OCI-LY3 (cell line): Measurements from ENCODE around the gene C3orf20.

Source experiments
- H2AFZ ChIP-seq: fragments of 200-600, 300-600 bp; shearing (Covaris generic); 2 replicates; pipeline ENCODE4 v1.6.0; 2014; ENCODE audit warnings: antibody characterized with exemption, low read depth, low read length
- H3K27ac ChIP-seq: fragments of 200-600, 300-600 bp; sonication (generic); 2 replicates; pipeline ENCODE4 v1.5.1; 2014; ENCODE audit warnings: mild to moderate bottlenecking, low read length, moderate library complexity, mixed read lengths
- H3K27me3 ChIP-seq: fragments of 200-600, 300-600 bp; sonication (generic); 2 replicates; pipeline ENCODE4 v1.6.1; 2014; ENCODE audit warnings: low read depth, low read length, mixed read lengths
- H3K36me3 ChIP-seq: fragments of 200-600, 300-600 bp; sonication (generic); replicated peaks from 2 replicates; pipeline ENCODE3; 2014; ENCODE audit warnings: low read depth, low read length, mixed read lengths
- H3K4me1 ChIP-seq: fragments of 300-600, 200-600 bp; sonication (generic); 2 replicates; pipeline ENCODE4 v1.6.1; 2014; ENCODE audit warnings: low read length, mixed read lengths
- H3K4me2 ChIP-seq: fragments of 200-600, 300-600 bp; sonication (generic); 2 replicates; pipeline ENCODE4 v1.6.1; 2014; ENCODE audit warnings: low read length, mixed read lengths
- H3K4me3 ChIP-seq: fragments of 300-600, 200-600 bp; sonication (generic); 2 replicates; pipeline ENCODE4 v1.5.1; 2014; ENCODE audit warnings: antibody characterized with exemption, mild to moderate bottlenecking, low read length, moderate library complexity
- H3K79me2 ChIP-seq: fragments of 300-600, 200-600 bp; shearing (Covaris generic); 2 replicates; pipeline ENCODE4 v1.6.1; 2014; ENCODE audit warnings: mild to moderate bottlenecking, low read length, mixed read lengths
- H3K9ac ChIP-seq: fragments of 300-600, 200-600 bp; shearing (Covaris generic); 2 replicates; pipeline ENCODE4 v1.6.0; 2014; ENCODE audit warnings: mild to moderate bottlenecking, low read length, moderate library complexity
- H3K9me3 ChIP-seq: fragments of 200-600, 300-600 bp; shearing (Covaris generic); 2 replicates; pipeline ENCODE4 v1.6.1; 2014; ENCODE audit warnings: low read length, mixed read lengths; ENCODE audit not compliant: insufficient read depth
- H4K20me1 ChIP-seq: fragments of 200-600, 300-600 bp; sonication (generic); 2 replicates; pipeline ENCODE4 v1.6.1; 2016; ENCODE audit warnings: low read length, mixed read lengths; ENCODE audit not compliant: insufficient read depth
- CTCF ChIP-seq: fragments of 200-600, 300-600 bp; sonication (generic); IDR thresholded peaks from 2 replicates; pipeline ENCODE4 v1.5.1; 2014; ENCODE audit warnings: antibody characterized with exemption, low read length, low read depth
- EZH2phosphoT487 ChIP-seq: fragments of 200-600 bp; shearing (Covaris generic); IDR thresholded peaks from 2 replicates; pipeline ENCODE4 v1.6.1; 2018; ENCODE audit warnings: antibody characterized with exemption, mixed run types, low read depth

The C3orf20 gene

GRCh38 chr3:14772533-14773138 lies 97.7 kb downstream of the C3orf20 start:
- Histone ChIP-seq H3K4me2 (no peak overlapping the region), H2AFZ (no peak overlapping the region), H3K79me2 (no peaks in the 10 kb centered on the region), H3K9ac (no peak overlapping the region), H3K27ac (no peak overlapping the region), H3K4me3 (no peak overlapping the region), H4K20me1 (no peaks in the 10 kb centered on the region), H3K9me3 (no peaks in the 10 kb centered on the region; the same call in 1 of the 2 replicates), H3K36me3 (no peaks in the 10 kb centered on the region), H3K27me3 (no peaks in the 10 kb centered on the region), H3K4me1 (no peaks in the 10 kb centered on the region)
- TF ChIP-seq CTCF (no peak), EZH2phosphoT487 (no peak)

- H3K27ac ChIP-seq, result no peak overlapping the region
- H2AFZ ChIP-seq, result no peak overlapping the region
- H3K27me3 ChIP-seq, result no peaks in the 10 kb centered on the region
- TF ChIP-seq EZH2phosphoT487 (no peak), CTCF (no peak)
- no peaks in the 10 kb centered on the region for H3K4me1 ChIP-seq
- H3K36me3 ChIP-seq, result no peaks in the 10 kb centered on the region
- H4K20me1 ChIP-seq, result no peaks in the 10 kb centered on the region
- H3K9me3 ChIP-seq, result no peaks in the 10 kb centered on the region
- no peak overlapping the region for H3K9ac ChIP-seq
- no peak overlapping the region for H3K4me2 ChIP-seq
- no peak overlapping the region for H3K4me3 ChIP-seq
- no peaks in the 10 kb centered on the region for H3K79me2 ChIP-seq
These were observed 98.3 kb downstream of the C3orf20 start for GRCh38 chr3:14773281-14773680.

GRCh38 chr3:14773691-14774128 lies 98.8 kb downstream of the C3orf20 start:
- Histone ChIP-seq H3K9ac (no peak overlapping the region), H3K27ac (no peak overlapping the region), H3K4me2 (no peak overlapping the region), H3K36me3 (no peaks in the 10 kb centered on the region), H4K20me1 (no peaks in the 10 kb centered on the region), H3K4me3 (no peak overlapping the region), H3K27me3 (no peaks in the 10 kb centered on the region), H3K79me2 (no peaks in the 10 kb centered on the region), H3K4me1 (no peaks in the 10 kb centered on the region), H3K9me3 (0 out of 2 replicates have a peak, but pooled peaks cover 2% of the 10 kb centered on the region), H2AFZ (no peak overlapping the region)
- TF ChIP-seq EZH2phosphoT487 (no peak), CTCF (no peak)

GRCh38 chr3:14774431-14774830 lies 99.5 kb downstream of the C3orf20 start:
- no peaks in the 10 kb centered on the region for H4K20me1 ChIP-seq
- no peaks in the 10 kb centered on the region for H3K79me2 ChIP-seq
- no peaks in the 10 kb centered on the region for H3K36me3 ChIP-seq
- H3K9ac ChIP-seq, result no peak overlapping the region
- no peak overlapping the region for H3K4me2 ChIP-seq
- TF ChIP-seq CTCF (no peak), EZH2phosphoT487 (no peak)
- no peak overlapping the region for H3K4me3 ChIP-seq
- no peaks in the 10 kb centered on the region for H3K4me1 ChIP-seq
- no peaks in the 10 kb centered on the region for H3K27me3 ChIP-seq
- no peak overlapping the region for H3K27ac ChIP-seq
- H2AFZ ChIP-seq, result no peak overlapping the region
- H3K9me3 ChIP-seq, result 0 out of 2 replicates have a peak, but pooled peaks cover 5% of the 10 kb centered on the region
